22Rv1 (cell line): ENCODE data around the gene SFRP2.

ENCODE experiments used
- ZFX ChIP-seq: fragments of 450-650 bp; IDR thresholded peaks from 2 replicates; pipeline ENCODE4 v1.6.1; 2017; ENCODE audit warnings: antibody characterized with exemption, borderline replicate concordance
- TF ChIP-seq, protein P1 (sequence below): fragments of 450-650 bp; IDR thresholded peaks from 2 replicates; pipeline ENCODE4 v1.5.1; 2017; ENCODE audit warnings: mild to moderate bottlenecking

DNA sequence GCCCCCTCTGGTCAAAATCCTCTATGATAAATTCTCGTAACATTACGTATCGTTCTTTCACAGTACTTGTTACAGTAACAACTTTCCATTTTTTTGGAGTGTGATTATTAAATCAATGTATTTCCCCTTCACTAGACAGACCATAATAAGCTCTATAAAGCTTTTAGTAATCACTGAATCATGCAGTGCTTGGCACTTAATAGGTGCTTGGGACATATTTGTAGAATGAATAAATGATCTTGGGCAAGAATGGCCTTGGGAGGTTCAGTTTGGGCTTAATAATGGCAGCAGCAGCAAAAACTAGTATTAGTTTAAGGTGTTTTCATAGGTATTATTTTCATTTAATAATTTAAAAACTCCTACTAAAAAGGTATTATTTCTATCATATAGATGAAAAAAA lies 33.4 kb upstream of the SFRP2 start:
- TF ChIP-seq, protein P1, sequence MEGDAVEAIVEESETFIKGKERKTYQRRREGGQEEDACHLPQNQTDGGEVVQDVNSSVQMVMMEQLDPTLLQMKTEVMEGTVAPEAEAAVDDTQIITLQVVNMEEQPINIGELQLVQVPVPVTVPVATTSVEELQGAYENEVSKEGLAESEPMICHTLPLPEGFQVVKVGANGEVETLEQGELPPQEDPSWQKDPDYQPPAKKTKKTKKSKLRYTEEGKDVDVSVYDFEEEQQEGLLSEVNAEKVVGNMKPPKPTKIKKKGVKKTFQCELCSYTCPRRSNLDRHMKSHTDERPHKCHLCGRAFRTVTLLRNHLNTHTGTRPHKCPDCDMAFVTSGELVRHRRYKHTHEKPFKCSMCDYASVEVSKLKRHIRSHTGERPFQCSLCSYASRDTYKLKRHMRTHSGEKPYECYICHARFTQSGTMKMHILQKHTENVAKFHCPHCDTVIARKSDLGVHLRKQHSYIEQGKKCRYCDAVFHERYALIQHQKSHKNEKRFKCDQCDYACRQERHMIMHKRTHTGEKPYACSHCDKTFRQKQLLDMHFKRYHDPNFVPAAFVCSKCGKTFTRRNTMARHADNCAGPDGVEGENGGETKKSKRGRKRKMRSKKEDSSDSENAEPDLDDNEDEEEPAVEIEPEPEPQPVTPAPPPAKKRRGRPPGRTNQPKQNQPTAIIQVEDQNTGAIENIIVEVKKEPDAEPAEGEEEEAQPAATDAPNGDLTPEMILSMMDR = no peak
- no peak for TF ChIP-seq ZFX
